NB4 (cell line): ENCODE data around the gene ZNF516.

ENCODE experiments used
- DNase-seq: peaks from one replicate; pipeline ENCODE4 v3.0.0; 2010; ENCODE audit warnings: low read depth
- H3K4me3 ChIP-seq: one replicate; pipeline ENCODE4 v1.5.1; 2011; ENCODE audit warnings: mild to moderate bottlenecking, low read depth, low read length, moderate library complexity
- MYC ChIP-seq: IDR thresholded peaks from 2 replicates; pipeline ENCODE4 v1.6.1; 2011; ENCODE audit warnings: low read depth, low read length
- POLR2A ChIP-seq: IDR thresholded peaks from 2 replicates; pipeline ENCODE4 v1.6.1; 2011; ENCODE audit warnings: mild to moderate bottlenecking; ENCODE audit not compliant: insufficient read length; ENCODE audit errors: extremely low read depth
- TF ChIP-seq, protein P1 (sequence below): IDR thresholded peaks from 2 replicates; pipeline ENCODE4 v1.6.1; 2011; ENCODE audit warnings: low read depth, low read length
- TF ChIP-seq, protein P2 (sequence below): IDR thresholded peaks from one replicate; pipeline ENCODE4 v1.5.1; 2012; ENCODE audit warnings: low read depth, low read length

Gene ZNF516

GRCh38 chr18:76435316-76435989 lies 59.6 kb downstream of the ZNF516 start:
- no peak for DNase-seq
- H3K4me3 ChIP-seq = no peak overlapping the region
- TF ChIP-seq MYC = no peak
- TF ChIP-seq, protein P1, sequence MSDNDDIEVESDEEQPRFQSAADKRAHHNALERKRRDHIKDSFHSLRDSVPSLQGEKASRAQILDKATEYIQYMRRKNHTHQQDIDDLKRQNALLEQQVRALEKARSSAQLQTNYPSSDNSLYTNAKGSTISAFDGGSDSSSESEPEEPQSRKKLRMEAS = no peak

GRCh38 chr18:76434452-76434851 lies 60.6 kb downstream of the ZNF516 start:
- TF ChIP-seq POLR2A (no peak), MYC (no peak)
- TF ChIP-seq, protein P1 = no peak
- TF ChIP-seq, protein P2, sequence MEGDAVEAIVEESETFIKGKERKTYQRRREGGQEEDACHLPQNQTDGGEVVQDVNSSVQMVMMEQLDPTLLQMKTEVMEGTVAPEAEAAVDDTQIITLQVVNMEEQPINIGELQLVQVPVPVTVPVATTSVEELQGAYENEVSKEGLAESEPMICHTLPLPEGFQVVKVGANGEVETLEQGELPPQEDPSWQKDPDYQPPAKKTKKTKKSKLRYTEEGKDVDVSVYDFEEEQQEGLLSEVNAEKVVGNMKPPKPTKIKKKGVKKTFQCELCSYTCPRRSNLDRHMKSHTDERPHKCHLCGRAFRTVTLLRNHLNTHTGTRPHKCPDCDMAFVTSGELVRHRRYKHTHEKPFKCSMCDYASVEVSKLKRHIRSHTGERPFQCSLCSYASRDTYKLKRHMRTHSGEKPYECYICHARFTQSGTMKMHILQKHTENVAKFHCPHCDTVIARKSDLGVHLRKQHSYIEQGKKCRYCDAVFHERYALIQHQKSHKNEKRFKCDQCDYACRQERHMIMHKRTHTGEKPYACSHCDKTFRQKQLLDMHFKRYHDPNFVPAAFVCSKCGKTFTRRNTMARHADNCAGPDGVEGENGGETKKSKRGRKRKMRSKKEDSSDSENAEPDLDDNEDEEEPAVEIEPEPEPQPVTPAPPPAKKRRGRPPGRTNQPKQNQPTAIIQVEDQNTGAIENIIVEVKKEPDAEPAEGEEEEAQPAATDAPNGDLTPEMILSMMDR = no peak
- DNase-seq = no peak

GRCh38 chr18:76433788-76434187 lies 61.3 kb downstream of the ZNF516 start:
- H3K4me3 ChIP-seq = no peak overlapping the region
- no peak for TF ChIP-seq MYC
- TF ChIP-seq, protein P1 = no peak
- TF ChIP-seq, protein P2 = no peak
- DNase-seq = no peak

More at GRCh38 chr18:76434452-76434851, 60.6 kb downstream of the ZNF516 start:
- no peak overlapping the region for H3K4me3 ChIP-seq

- TF ChIP-seq, protein P1 = no peak
- TF ChIP-seq POLR2A = no peak
- TF ChIP-seq, protein P2 = no peak
- no peak for TF ChIP-seq MYC
Measured at GRCh38 chr18:76432970-76433767, 61.9 kb downstream of the ZNF516 start.

GRCh38 chr18:76432274-76432755 lies 62.7 kb downstream of the ZNF516 start:
- no peak for DNase-seq
- no peak overlapping the region for H3K4me3 ChIP-seq
- TF ChIP-seq MYC (no peak), POLR2A (no peak)
- TF ChIP-seq, protein P2 = no peak
- TF ChIP-seq, protein P1 = no peak

More at GRCh38 chr18:76432970-76433767, 61.9 kb downstream of the ZNF516 start:
- H3K4me3 ChIP-seq = no peak overlapping the region
- DNase-seq = no peak

DNA sequence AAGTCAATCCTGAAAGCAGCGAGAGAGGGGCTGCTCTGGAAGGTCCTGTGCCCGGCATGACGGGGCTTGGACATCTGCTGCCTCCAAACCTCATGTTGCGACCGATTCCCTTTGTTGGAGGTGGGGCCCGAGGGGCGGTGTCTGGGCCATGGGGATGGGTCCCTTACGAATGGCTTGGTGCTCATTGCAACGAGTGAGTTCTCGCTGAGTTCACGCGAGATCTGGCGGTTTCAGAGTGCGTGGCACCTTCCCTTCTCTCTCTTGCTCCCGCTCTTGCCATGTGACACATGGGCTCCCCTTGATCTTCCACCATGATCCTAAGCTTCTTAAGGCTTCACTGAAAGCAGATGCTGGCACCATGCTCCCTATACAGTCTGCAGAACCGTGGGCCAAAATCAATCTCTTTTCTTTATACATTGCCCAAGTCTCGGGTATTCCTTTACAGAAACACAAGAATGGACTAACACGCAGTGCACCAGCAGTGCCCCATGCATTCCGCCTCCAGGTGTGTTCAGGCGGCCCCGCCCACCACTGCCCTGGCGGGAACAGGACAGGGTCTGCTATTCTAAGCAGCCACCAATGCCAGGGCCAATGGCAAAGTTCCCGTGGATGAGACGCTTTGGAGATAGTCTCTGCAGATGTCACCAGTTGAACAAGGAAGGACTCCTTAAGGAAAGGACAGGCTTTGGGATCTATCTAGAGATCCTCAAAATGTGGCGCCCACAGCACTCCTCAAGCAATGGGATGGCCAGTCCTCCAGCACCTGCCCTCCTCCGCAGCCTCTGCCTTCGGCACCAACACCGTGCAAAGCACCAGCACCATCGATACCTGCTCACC lies 63.4 kb downstream of the ZNF516 start:
- DNase-seq = no peak
- TF ChIP-seq MYC (no peak), POLR2A (no peak)
- TF ChIP-seq, protein P2 = no peak
- TF ChIP-seq, protein P1 = no peak
- no peak overlapping the region for H3K4me3 ChIP-seq
